Measurements from ENCODE around the gene TBC1D5.

The TBC1D5 gene

GRCh38 chr3:17156864-17157263 lies 585.6 kb downstream of the TBC1D5 start:
- TF ChIP-seq MYC (IDR thresholded peaks at IDR 0.05; ENCODE audit: low read depth, low read length) (no peak), MAX (IDR thresholded peaks at IDR 0.05; ENCODE audit: low read depth, low read length) (no peak), POLR2A (IDR thresholded peaks at IDR 0.05; ENCODE audit: extremely low read depth, insufficient read length) (no peak)
- TF ChIP-seq, protein P1, sequence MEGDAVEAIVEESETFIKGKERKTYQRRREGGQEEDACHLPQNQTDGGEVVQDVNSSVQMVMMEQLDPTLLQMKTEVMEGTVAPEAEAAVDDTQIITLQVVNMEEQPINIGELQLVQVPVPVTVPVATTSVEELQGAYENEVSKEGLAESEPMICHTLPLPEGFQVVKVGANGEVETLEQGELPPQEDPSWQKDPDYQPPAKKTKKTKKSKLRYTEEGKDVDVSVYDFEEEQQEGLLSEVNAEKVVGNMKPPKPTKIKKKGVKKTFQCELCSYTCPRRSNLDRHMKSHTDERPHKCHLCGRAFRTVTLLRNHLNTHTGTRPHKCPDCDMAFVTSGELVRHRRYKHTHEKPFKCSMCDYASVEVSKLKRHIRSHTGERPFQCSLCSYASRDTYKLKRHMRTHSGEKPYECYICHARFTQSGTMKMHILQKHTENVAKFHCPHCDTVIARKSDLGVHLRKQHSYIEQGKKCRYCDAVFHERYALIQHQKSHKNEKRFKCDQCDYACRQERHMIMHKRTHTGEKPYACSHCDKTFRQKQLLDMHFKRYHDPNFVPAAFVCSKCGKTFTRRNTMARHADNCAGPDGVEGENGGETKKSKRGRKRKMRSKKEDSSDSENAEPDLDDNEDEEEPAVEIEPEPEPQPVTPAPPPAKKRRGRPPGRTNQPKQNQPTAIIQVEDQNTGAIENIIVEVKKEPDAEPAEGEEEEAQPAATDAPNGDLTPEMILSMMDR (IDR thresholded peaks at IDR 0.05; ENCODE audit: low read depth, low read length): no peak
- no peak for DNase-seq (ENCODE audit: low read depth)
- H3K4me3 ChIP-seq (ENCODE audit: low read depth, low read length): no peak overlapping the region

- DNase-seq (ENCODE audit: low read depth): no peak
- TF ChIP-seq, protein P1 (IDR thresholded peaks at IDR 0.05; ENCODE audit: low read depth, low read length): no peak
- no peak for TF ChIP-seq POLR2A (IDR thresholded peaks at IDR 0.05; ENCODE audit: extremely low read depth, insufficient read length)
- no peak for TF ChIP-seq MAX (IDR thresholded peaks at IDR 0.05; ENCODE audit: low read depth, low read length)
- TF ChIP-seq MYC (IDR thresholded peaks at IDR 0.05; ENCODE audit: low read depth, low read length): no peak
- no peak overlapping the region for H3K4me3 ChIP-seq (ENCODE audit: low read depth, low read length)
These were observed 586.5 kb downstream of the TBC1D5 start for GRCh38 chr3:17155951-17156350.

GRCh38 chr3:17154941-17155340 lies 587.5 kb downstream of the TBC1D5 start:
- H3K4me3 ChIP-seq (ENCODE audit: low read depth, low read length): no peak overlapping the region
- peak; percentile 44 for DNase-seq (ENCODE audit: low read depth)
- no peak for TF ChIP-seq POLR2A (IDR thresholded peaks at IDR 0.05; ENCODE audit: extremely low read depth, insufficient read length)
- no peak for TF ChIP-seq MAX (IDR thresholded peaks at IDR 0.05; ENCODE audit: low read depth, low read length)
- TF ChIP-seq, protein P1 (IDR thresholded peaks at IDR 0.05; ENCODE audit: low read depth, low read length): no peak
- no peak for TF ChIP-seq MYC (IDR thresholded peaks at IDR 0.05; ENCODE audit: low read depth, low read length)

DNA sequence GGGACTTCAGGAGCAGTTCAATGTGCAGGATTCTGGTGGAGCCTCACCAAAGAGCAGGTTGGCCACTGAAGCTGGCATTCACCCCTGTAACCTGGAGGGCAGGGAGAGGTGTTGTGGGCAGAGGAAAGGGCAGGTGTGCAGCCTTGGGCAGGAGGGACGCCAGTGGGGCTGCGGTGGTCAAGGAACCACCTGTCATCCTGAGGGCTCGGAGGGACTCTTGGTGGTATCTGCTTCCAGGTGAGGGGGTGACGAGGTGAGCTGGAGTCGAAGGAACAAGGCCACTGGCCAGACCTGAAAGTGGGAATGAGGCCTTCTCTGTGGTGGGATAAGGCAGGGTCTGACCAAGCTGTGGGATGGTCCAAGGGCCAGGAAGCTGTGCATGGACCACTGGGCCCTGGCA lies 588.2 kb downstream of the TBC1D5 start:
- no peak for DNase-seq (ENCODE audit: low read depth)
- TF ChIP-seq MAX (IDR thresholded peaks at IDR 0.05; ENCODE audit: low read depth, low read length) (no peak), MYC (IDR thresholded peaks at IDR 0.05; ENCODE audit: low read depth, low read length) (no peak), POLR2A (IDR thresholded peaks at IDR 0.05; ENCODE audit: extremely low read depth, insufficient read length) (no peak)
- TF ChIP-seq, protein P1 (IDR thresholded peaks at IDR 0.05; ENCODE audit: low read depth, low read length): no peak
- H3K4me3 ChIP-seq (ENCODE audit: low read depth, low read length): no peak overlapping the region

DNA sequence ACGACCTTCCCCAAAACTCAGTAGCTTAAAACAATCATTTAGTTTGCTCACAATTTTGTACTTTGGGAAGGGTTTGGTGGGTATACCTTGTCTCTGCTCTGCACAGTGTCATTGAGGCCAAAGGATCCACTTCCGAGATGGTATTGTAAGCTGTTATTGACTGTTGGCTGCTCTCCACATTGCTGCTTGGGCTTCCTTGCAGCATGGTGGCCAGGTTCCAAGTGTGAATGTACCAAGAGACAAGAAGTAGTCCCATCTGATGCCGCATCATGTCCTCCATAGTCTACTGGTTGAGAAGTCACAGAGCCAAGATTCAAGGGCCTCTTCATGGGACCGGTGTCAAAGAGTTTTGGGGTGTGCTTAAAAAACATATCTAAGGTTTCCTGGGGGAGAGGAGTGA lies 589.2 kb downstream of the TBC1D5 start:
- no peak for TF ChIP-seq MAX (IDR thresholded peaks at IDR 0.05; ENCODE audit: low read depth, low read length)
- TF ChIP-seq MYC (IDR thresholded peaks at IDR 0.05; ENCODE audit: low read depth, low read length): no peak
- TF ChIP-seq, protein P1 (IDR thresholded peaks at IDR 0.05; ENCODE audit: low read depth, low read length): no peak
- no peak for TF ChIP-seq POLR2A (IDR thresholded peaks at IDR 0.05; ENCODE audit: extremely low read depth, insufficient read length)
- DNase-seq (ENCODE audit: low read depth): no peak
- no peak overlapping the region for H3K4me3 ChIP-seq (ENCODE audit: low read depth, low read length)

All from NB4 (cell line).